ENCODE results near the gene CCDC17.

- TF ChIP-seq, protein P1, sequence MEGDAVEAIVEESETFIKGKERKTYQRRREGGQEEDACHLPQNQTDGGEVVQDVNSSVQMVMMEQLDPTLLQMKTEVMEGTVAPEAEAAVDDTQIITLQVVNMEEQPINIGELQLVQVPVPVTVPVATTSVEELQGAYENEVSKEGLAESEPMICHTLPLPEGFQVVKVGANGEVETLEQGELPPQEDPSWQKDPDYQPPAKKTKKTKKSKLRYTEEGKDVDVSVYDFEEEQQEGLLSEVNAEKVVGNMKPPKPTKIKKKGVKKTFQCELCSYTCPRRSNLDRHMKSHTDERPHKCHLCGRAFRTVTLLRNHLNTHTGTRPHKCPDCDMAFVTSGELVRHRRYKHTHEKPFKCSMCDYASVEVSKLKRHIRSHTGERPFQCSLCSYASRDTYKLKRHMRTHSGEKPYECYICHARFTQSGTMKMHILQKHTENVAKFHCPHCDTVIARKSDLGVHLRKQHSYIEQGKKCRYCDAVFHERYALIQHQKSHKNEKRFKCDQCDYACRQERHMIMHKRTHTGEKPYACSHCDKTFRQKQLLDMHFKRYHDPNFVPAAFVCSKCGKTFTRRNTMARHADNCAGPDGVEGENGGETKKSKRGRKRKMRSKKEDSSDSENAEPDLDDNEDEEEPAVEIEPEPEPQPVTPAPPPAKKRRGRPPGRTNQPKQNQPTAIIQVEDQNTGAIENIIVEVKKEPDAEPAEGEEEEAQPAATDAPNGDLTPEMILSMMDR (IDR thresholded peaks at IDR 0.05), result no peak
- no peak for TF ChIP-seq POLR2A (IDR thresholded peaks at IDR 0.05)
Measured at GRCh38 chr1:45574105-45574626, 49.7 kb downstream of the CCDC17 start.

Data from thyroid gland (tissue), 4 donors.